ENCODE measurements around the gene SMU1. TPM values are rescaled to one million over a fixed set of nuclear protein-coding genes. Genes with fewer than 3 reads are reported as not detected.

Gene SMU1
- total RNA-seq, 4 donors from 2014 or later, result 9.3 to 17.3 (median 10.9) TPM

- TF ChIP-seq CTCF (IDR thresholded peaks at IDR 0.05) (no peak), POLR2A (IDR thresholded peaks at IDR 0.05) (no peak)
- H3K9me3 ChIP-seq, result no peaks in the 10 kb centered on the region
- peaks cover 3 to 32% (median 13%) of the 10 kb centered on the region in 4 donors for H3K4me1 ChIP-seq
- DNase-seq, result no peak
- H3K27me3 ChIP-seq, result no peaks in the 10 kb centered on the region
- no peak overlapping the region for H3K27ac ChIP-seq
- H3K36me3 ChIP-seq, result peaks cover 0 to 82% (median 3%) of the 10 kb centered on the region in 3 donors
- H3K4me3 ChIP-seq, result no peak overlapping the region
Observed at GRCh38 chr9:33030285-33030684, 46.2 kb downstream of the SMU1 start.

GRCh38 chr9:33029231-33029786 is 47.2 kb downstream of the SMU1 start:
- no peak for DNase-seq
- TF ChIP-seq CTCF (IDR thresholded peaks at IDR 0.05) (no peak), POLR2A (IDR thresholded peaks at IDR 0.05) (no peak)
- H3K4me3 ChIP-seq, result no peak overlapping the region
- H3K4me1 ChIP-seq, result peaks cover 3 to 35% (median 14%) of the 10 kb centered on the region in 4 donors
- H3K27ac ChIP-seq, result peak overlapping the region in 1 of 4 donors; percentile 15
- H3K36me3 ChIP-seq, result peaks cover 0 to 72% (median 3%) of the 10 kb centered on the region in 3 donors
- no peaks in the 10 kb centered on the region for H3K27me3 ChIP-seq
- H3K9me3 ChIP-seq, result no peaks in the 10 kb centered on the region

GRCh38 chr9:33025572-33026342 is 50.7 kb downstream of the SMU1 start:
- H3K27ac ChIP-seq, result peak overlapping the region; percentile 98 to 100 (median 99)
- H3K27me3 ChIP-seq, result no peaks in the 10 kb centered on the region
- H3K9me3 ChIP-seq, result no peaks in the 10 kb centered on the region
- peaks cover 0 to 38% (median 3%) of the 10 kb centered on the region in 3 donors for H3K36me3 ChIP-seq
- DNase-seq, result peak; percentile 67 to 81 (median 79)
- H3K4me3 ChIP-seq, result peak overlapping the region; percentile 85 to 99 (median 96)
- no peak for TF ChIP-seq POLR2A (IDR thresholded peaks at IDR 0.05)
- no peak for TF ChIP-seq CTCF (IDR thresholded peaks at IDR 0.05)
- peaks cover 3 to 54% (median 17%) of the 10 kb centered on the region in 4 donors for H3K4me1 ChIP-seq

GRCh38 chr9:33024966-33025571 is 51.4 kb downstream of the SMU1 start, which contains the start of gene DNAJA1:
DNAJA1 (plus strand) TSS chr9:33025273; CDS start chr9:33026485, 1,212 bp downstream.
- no peak for TF ChIP-seq CTCF (IDR thresholded peaks at IDR 0.05)
- TF ChIP-seq POLR2A (IDR thresholded peaks at IDR 0.05), result peak; percentile 97 to 99
- Histone ChIP-seq H3K4me1 (peaks cover 3 to 54% (median 17%) of the 10 kb centered on the region in 4 donors), H3K36me3 (peaks cover 0 to 31% (median under 1%) of the 10 kb centered on the region in 3 donors), H3K27me3 (no peaks in the 10 kb centered on the region), H3K27ac (peak within 1 kb of the TSS; percentile 98 to 100 (median 99)), H3K9me3 (no peaks in the 10 kb centered on the region), H3K4me3 (peak within 1 kb of the TSS; percentile 85 to 99 (median 96))
- peak; percentile 92 to 97 (median 97) for DNase-seq

GRCh38 chr9:33024126-33024965 is 52.1 kb downstream of the SMU1 start:
- DNase-seq, result no peak
- no peaks in the 10 kb centered on the region for H3K9me3 ChIP-seq
- peaks cover 3 to 54% (median 17%) of the 10 kb centered on the region in 4 donors for H3K4me1 ChIP-seq
- peak overlapping the region; percentile 85 to 99 (median 96) for H3K4me3 ChIP-seq
- H3K27ac ChIP-seq, result peak overlapping the region; percentile 98 to 100 (median 99)
- no peaks in the 10 kb centered on the region for H3K27me3 ChIP-seq
- TF ChIP-seq CTCF (IDR thresholded peaks at IDR 0.05) (no peak), POLR2A (IDR thresholded peaks at IDR 0.05) (no peak)
- H3K36me3 ChIP-seq, result peaks cover 0 to 26% (median 0%) of the 10 kb centered on the region in 3 donors

Data from Peyer's patch (tissue), 4 donors.